Ecto neural progenitor cell (in vitro differentiated cells): ENCODE data around the gene GAB3.
"Not testable (repeated sequence)": the region's sequence is repeated elsewhere in the genome, so short reads cannot be mapped to it uniquely, and the experiment has no call there.

Source experiments
- DNase-seq: peaks from one replicate; pipeline ENCODE4 v3.0.0-alpha.2; 2018; ENCODE audit warnings: low spot score

The GAB3 gene

GRCh38 chrX:154655346-154655745 lies 95.5 kb downstream of the GAB3 start:
- no peak for DNase-seq

GRCh38 chrX:154654925-154655324 lies 96.0 kb downstream of the GAB3 start:
- DNase-seq, result no peak

- no peak for DNase-seq
Observed at GRCh38 chrX:154654372-154654771, 96.5 kb downstream of the GAB3 start.

- DNase-seq, result not testable (repeated sequence)
Observed at GRCh38 chrX:154653413-154653812, 97.5 kb downstream of the GAB3 start, which contains the start of gene CTAG2. CTAG2 (minus strand) TSS chrX:154653579; CDS start chrX:154653515, 64 bp downstream.

- DNase-seq, result no peak
Observed at GRCh38 chrX:154653048-154653401, 97.9 kb downstream of the GAB3 start.

GRCh38 chrX:154652311-154653047 lies 98.4 kb downstream of the GAB3 start:
- no peak for DNase-seq

GRCh38 chrX:154650221-154650510 lies 100.7 kb downstream of the GAB3 start:
- DNase-seq, result no peak

- DNase-seq, result no peak
Observed at GRCh38 chrX:154649503-154650220, 101.2 kb downstream of the GAB3 start.

- DNase-seq, result no peak
Observed at GRCh38 chrX:154648931-154649330, 101.9 kb downstream of the GAB3 start.

- DNase-seq, result not testable (repeated sequence)
Observed at GRCh38 chrX:154645745-154646378, 105.0 kb downstream of the GAB3 start.

- DNase-seq, result not testable (repeated sequence)
Observed at GRCh38 chrX:154643708-154644107, 107.2 kb downstream of the GAB3 start.

- DNase-seq, result not testable (repeated sequence)
Observed at GRCh38 chrX:154641740-154642139, 109.1 kb downstream of the GAB3 start.

GRCh38 chrX:154633661-154634060 lies 117.2 kb downstream of the GAB3 start:
- DNase-seq, result not testable (repeated sequence)

GRCh38 chrX:154630949-154631348 lies 119.9 kb downstream of the GAB3 start:
- DNase-seq, result not testable (repeated sequence)

- not testable (repeated sequence) for DNase-seq
Observed at GRCh38 chrX:154628960-154629359, 121.9 kb downstream of the GAB3 start.
